ENCODE results near the gene CHPT1.

The CHPT1 gene

GRCh38 chr12:101748907-101749306, 51.5 kb downstream of the CHPT1 start:
- TF ChIP-seq CTCF (IDR thresholded peaks at IDR 0.05; ENCODE audit: low read depth, low read length) = no peak
- no peak overlapping the region for H3K4me3 ChIP-seq (ENCODE audit: low read depth, low read length)
- H3K9me3 ChIP-seq = no peaks in the 10 kb centered on the region
- DNase-seq = no peak
- no peaks in the 10 kb centered on the region for H3K36me3 ChIP-seq
- no peaks in the 10 kb centered on the region for H3K27me3 ChIP-seq
- no peaks in the 10 kb centered on the region for H3K4me1 ChIP-seq

GRCh38 chr12:101749657-101750056, 52.2 kb downstream of the CHPT1 start:
- Histone ChIP-seq H3K4me3 (ENCODE audit: low read depth, low read length) (no peak overlapping the region), H3K36me3 (no peaks in the 10 kb centered on the region), H3K9me3 (no peaks in the 10 kb centered on the region), H3K4me1 (no peaks in the 10 kb centered on the region), H3K27me3 (no peaks in the 10 kb centered on the region)
- TF ChIP-seq CTCF (IDR thresholded peaks at IDR 0.05; ENCODE audit: low read depth, low read length) = no peak
- DNase-seq = no peak

GRCh38 chr12:101750152-101750551, 52.7 kb downstream of the CHPT1 start:
- H3K4me3 ChIP-seq (ENCODE audit: low read depth, low read length) = no peak overlapping the region
- H3K4me1 ChIP-seq = no peaks in the 10 kb centered on the region
- no peak for DNase-seq
- H3K27me3 ChIP-seq = no peaks in the 10 kb centered on the region
- TF ChIP-seq CTCF (IDR thresholded peaks at IDR 0.05; ENCODE audit: low read depth, low read length) = no peak
- H3K9me3 ChIP-seq = no peaks in the 10 kb centered on the region
- H3K36me3 ChIP-seq = no peaks in the 10 kb centered on the region

- Histone ChIP-seq H3K36me3 (no peaks in the 10 kb centered on the region), H3K4me1 (no peaks in the 10 kb centered on the region), H3K27me3 (no peaks in the 10 kb centered on the region), H3K9me3 (no peaks in the 10 kb centered on the region), H3K4me3 (ENCODE audit: low read depth, low read length) (no peak overlapping the region)
- DNase-seq = no peak
- TF ChIP-seq CTCF (IDR thresholded peaks at IDR 0.05; ENCODE audit: low read depth, low read length) = peak; percentile 78
These were observed 62.1 kb downstream of the CHPT1 start for GRCh38 chr12:101759396-101760047.

- Histone ChIP-seq H3K4me3 (ENCODE audit: low read depth, low read length) (no peak overlapping the region), H3K36me3 (no peaks in the 10 kb centered on the region), H3K27me3 (no peaks in the 10 kb centered on the region), H3K9me3 (no peaks in the 10 kb centered on the region), H3K4me1 (no peaks in the 10 kb centered on the region)
- no peak for TF ChIP-seq CTCF (IDR thresholded peaks at IDR 0.05; ENCODE audit: low read depth, low read length)
- DNase-seq = no peak
These were observed 63.9 kb downstream of the CHPT1 start for GRCh38 chr12:101761350-101761749.

GRCh38 chr12:101761781-101762180, 64.3 kb downstream of the CHPT1 start:
- DNase-seq = no peak
- no peaks in the 10 kb centered on the region for H3K4me1 ChIP-seq
- H3K27me3 ChIP-seq = no peaks in the 10 kb centered on the region
- no peak overlapping the region for H3K4me3 ChIP-seq (ENCODE audit: low read depth, low read length)
- TF ChIP-seq CTCF (IDR thresholded peaks at IDR 0.05; ENCODE audit: low read depth, low read length) = no peak
- H3K36me3 ChIP-seq = no peaks in the 10 kb centered on the region
- H3K9me3 ChIP-seq = no peaks in the 10 kb centered on the region
